Liver (tissue), 3 donors: Measurements from ENCODE around the gene TLE5.

Source experiments
- JUND ChIP-seq, 2 donors: IDR thresholded peaks; 2 replicates each; pipeline ENCODE4 v1.6.1; 2016; ENCODE audit warnings: antibody characterized with exemption in 2 of 2
- SP1 ChIP-seq: IDR thresholded peaks from 2 replicates; pipeline ENCODE4 v1.6.1; 2018; ENCODE audit warnings: antibody characterized with exemption, mild to moderate bottlenecking
- TF ChIP-seq, protein P1 (sequence below): fragments of 150-350 bp; IDR thresholded peaks from 2 replicates; pipeline ENCODE4 v1.5.1; 2017; ENCODE audit warnings: improper control_type of control experiment, low read depth, low read length; ENCODE audit not compliant: missing input control
- TF ChIP-seq, protein P2 (sequence below): IDR thresholded peaks from 2 replicates; pipeline ENCODE4 v1.6.1; 2016; ENCODE audit warnings: antibody characterized with exemption
- TF ChIP-seq, protein P3 (sequence below): IDR thresholded peaks from 2 replicates; pipeline ENCODE4 v1.6.1; 2016; ENCODE audit warnings: antibody characterized with exemption
- TF ChIP-seq, protein P4 (sequence below): IDR thresholded peaks from 2 replicates; pipeline ENCODE4 v1.6.1; 2016; ENCODE audit warnings: antibody characterized with exemption, mild to moderate bottlenecking
- donor health status: healthy.
- donor health status: healthy.

DNA sequence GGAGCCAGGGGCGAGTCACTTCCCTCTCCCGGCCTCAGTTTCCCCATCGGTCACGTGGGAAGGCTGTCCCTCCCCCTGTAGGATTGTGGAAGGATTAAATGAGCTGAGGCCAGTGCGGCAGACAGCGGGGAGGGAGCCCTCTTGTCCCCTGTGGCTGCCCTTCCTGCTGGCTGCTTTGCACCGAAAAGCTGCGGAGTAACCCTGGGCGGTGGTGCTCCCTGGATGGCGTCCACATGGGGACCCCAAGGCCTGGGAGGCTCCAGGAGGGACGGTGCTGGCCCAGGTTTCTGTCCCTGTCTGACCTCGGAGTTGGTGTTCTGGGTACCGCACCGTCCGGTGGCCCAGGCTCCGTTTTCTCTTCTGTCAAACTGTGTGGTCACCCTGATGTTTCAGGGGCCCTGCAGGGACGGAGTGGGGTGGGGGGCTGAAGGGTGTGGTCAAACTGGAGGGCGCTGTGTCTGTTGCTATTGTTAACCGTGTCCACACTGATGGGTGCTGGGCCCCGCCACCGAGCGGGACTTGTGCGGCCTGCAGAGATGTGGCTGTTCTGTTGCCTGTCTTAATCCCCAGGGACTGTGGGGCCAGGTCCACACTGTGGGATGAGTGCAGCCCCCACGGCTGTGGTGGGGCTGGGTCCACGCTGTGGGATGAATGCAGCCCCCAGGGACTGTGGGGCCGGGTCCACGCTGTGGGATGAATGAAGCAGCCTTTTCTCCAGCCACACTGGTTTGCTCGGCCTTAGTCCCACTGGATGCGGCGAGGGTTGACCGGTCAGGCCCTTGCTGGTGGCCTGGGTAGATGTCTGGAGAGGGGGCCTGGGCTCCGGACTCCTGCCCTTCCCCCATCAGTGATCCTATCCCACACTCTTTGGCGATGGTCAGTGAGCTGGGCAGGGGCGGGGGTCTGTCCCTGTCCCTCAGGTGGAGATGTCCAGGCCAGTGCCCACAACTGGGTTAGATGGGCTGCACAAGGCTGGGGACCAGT lies 38.7 kb upstream of the TLE5 start:
- TF ChIP-seq, protein P1, sequence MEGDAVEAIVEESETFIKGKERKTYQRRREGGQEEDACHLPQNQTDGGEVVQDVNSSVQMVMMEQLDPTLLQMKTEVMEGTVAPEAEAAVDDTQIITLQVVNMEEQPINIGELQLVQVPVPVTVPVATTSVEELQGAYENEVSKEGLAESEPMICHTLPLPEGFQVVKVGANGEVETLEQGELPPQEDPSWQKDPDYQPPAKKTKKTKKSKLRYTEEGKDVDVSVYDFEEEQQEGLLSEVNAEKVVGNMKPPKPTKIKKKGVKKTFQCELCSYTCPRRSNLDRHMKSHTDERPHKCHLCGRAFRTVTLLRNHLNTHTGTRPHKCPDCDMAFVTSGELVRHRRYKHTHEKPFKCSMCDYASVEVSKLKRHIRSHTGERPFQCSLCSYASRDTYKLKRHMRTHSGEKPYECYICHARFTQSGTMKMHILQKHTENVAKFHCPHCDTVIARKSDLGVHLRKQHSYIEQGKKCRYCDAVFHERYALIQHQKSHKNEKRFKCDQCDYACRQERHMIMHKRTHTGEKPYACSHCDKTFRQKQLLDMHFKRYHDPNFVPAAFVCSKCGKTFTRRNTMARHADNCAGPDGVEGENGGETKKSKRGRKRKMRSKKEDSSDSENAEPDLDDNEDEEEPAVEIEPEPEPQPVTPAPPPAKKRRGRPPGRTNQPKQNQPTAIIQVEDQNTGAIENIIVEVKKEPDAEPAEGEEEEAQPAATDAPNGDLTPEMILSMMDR: no peak
- TF ChIP-seq, protein P2, sequence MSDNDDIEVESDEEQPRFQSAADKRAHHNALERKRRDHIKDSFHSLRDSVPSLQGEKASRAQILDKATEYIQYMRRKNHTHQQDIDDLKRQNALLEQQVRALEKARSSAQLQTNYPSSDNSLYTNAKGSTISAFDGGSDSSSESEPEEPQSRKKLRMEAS: no peak
- TF ChIP-seq SP1: no peak
- no peak for TF ChIP-seq JUND (IDR thresholded peaks at IDR 0.05)
- TF ChIP-seq, protein P3, sequence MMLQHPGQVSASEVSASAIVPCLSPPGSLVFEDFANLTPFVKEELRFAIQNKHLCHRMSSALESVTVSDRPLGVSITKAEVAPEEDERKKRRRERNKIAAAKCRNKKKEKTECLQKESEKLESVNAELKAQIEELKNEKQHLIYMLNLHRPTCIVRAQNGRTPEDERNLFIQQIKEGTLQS: no peak
- TF ChIP-seq, protein P4, sequence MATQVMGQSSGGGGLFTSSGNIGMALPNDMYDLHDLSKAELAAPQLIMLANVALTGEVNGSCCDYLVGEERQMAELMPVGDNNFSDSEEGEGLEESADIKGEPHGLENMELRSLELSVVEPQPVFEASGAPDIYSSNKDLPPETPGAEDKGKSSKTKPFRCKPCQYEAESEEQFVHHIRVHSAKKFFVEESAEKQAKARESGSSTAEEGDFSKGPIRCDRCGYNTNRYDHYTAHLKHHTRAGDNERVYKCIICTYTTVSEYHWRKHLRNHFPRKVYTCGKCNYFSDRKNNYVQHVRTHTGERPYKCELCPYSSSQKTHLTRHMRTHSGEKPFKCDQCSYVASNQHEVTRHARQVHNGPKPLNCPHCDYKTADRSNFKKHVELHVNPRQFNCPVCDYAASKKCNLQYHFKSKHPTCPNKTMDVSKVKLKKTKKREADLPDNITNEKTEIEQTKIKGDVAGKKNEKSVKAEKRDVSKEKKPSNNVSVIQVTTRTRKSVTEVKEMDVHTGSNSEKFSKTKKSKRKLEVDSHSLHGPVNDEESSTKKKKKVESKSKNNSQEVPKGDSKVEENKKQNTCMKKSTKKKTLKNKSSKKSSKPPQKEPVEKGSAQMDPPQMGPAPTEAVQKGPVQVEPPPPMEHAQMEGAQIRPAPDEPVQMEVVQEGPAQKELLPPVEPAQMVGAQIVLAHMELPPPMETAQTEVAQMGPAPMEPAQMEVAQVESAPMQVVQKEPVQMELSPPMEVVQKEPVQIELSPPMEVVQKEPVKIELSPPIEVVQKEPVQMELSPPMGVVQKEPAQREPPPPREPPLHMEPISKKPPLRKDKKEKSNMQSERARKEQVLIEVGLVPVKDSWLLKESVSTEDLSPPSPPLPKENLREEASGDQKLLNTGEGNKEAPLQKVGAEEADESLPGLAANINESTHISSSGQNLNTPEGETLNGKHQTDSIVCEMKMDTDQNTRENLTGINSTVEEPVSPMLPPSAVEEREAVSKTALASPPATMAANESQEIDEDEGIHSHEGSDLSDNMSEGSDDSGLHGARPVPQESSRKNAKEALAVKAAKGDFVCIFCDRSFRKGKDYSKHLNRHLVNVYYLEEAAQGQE: no peak
